ENCODE results near the gene ABCG8.

The ABCG8 gene

GRCh38 chr2:43898838-43899346, 60.1 kb downstream of the ABCG8 start:
- TF ChIP-seq CTCF (conservative IDR thresholded peaks at IDR 0.05; ENCODE audit: low read length) = no peak
- no peak for TF ChIP-seq EZH2phosphoT487 (IDR thresholded peaks at IDR 0.05; ENCODE audit: borderline replicate concordance)
- Histone ChIP-seq H3K27me3 (ENCODE audit: insufficient read depth, low read length, poor library complexity, severe bottlenecking) (no peaks in the 10 kb centered on the region), H4K20me1 (ENCODE audit: insufficient read depth, low read length, poor library complexity, severe bottlenecking) (no peaks in the 10 kb centered on the region), H3K9ac (ENCODE audit: low read depth, low read length, poor library complexity, severe bottlenecking) (no peak overlapping the region), H3K9me2 (replicated peaks; ENCODE audit: low read depth, low read length) (no peaks in the 10 kb centered on the region), H3K79me2 (ENCODE audit: insufficient read depth, low read length) (no peaks in the 10 kb centered on the region), H3K4me3 (ENCODE audit: low read length, poor library complexity, severe bottlenecking) (no peak overlapping the region), H3K4me2 (ENCODE audit: low read depth, low read length, poor library complexity, severe bottlenecking) (no peak overlapping the region), H3K4me1 (ENCODE audit: insufficient read depth, low read length, poor library complexity, severe bottlenecking) (no peaks in the 10 kb centered on the region), H3K36me3 (ENCODE audit: insufficient read depth, low read length) (peaks cover 73% of the 10 kb centered on the region), H3K9me3 (ENCODE audit: insufficient read depth, low read depth, low read length) (no peaks in the 10 kb centered on the region), H3F3A (ENCODE audit: low read depth) (no peaks in the 10 kb centered on the region), H2AFZ (ENCODE audit: low read length) (no peak overlapping the region)

GRCh38 chr2:43899589-43899988, 60.8 kb downstream of the ABCG8 start:
- Histone ChIP-seq H3K4me1 (ENCODE audit: insufficient read depth, low read length, poor library complexity, severe bottlenecking) (no peaks in the 10 kb centered on the region), H3K79me2 (ENCODE audit: insufficient read depth, low read length) (no peaks in the 10 kb centered on the region), H3K4me2 (ENCODE audit: low read depth, low read length, poor library complexity, severe bottlenecking) (no peak overlapping the region), H3K9me2 (replicated peaks; ENCODE audit: low read depth, low read length) (no peaks in the 10 kb centered on the region), H3K4me3 (ENCODE audit: low read length, poor library complexity, severe bottlenecking) (no peak overlapping the region), H4K20me1 (ENCODE audit: insufficient read depth, low read length, poor library complexity, severe bottlenecking) (no peaks in the 10 kb centered on the region), H3F3A (ENCODE audit: low read depth) (no peaks in the 10 kb centered on the region), H3K36me3 (ENCODE audit: insufficient read depth, low read length) (peaks cover 71% of the 10 kb centered on the region), H3K9ac (ENCODE audit: low read depth, low read length, poor library complexity, severe bottlenecking) (no peak overlapping the region), H3K27me3 (ENCODE audit: insufficient read depth, low read length, poor library complexity, severe bottlenecking) (no peaks in the 10 kb centered on the region), H3K9me3 (ENCODE audit: insufficient read depth, low read depth, low read length) (no peaks in the 10 kb centered on the region), H2AFZ (ENCODE audit: low read length) (no peak overlapping the region)
- no peak for TF ChIP-seq CTCF (conservative IDR thresholded peaks at IDR 0.05; ENCODE audit: low read length)
- TF ChIP-seq EZH2phosphoT487 (IDR thresholded peaks at IDR 0.05; ENCODE audit: borderline replicate concordance) = no peak

GRCh38 chr2:43905371-43905803, 66.6 kb downstream of the ABCG8 start:
- H3K9me2 ChIP-seq (replicated peaks; ENCODE audit: low read depth, low read length) = no peaks in the 10 kb centered on the region
- H3K79me2 ChIP-seq (ENCODE audit: insufficient read depth, low read length) = no peaks in the 10 kb centered on the region
- peaks cover 35% of the 10 kb centered on the region for H3K36me3 ChIP-seq (ENCODE audit: insufficient read depth, low read length)
- H3K9ac ChIP-seq (ENCODE audit: low read depth, low read length, poor library complexity, severe bottlenecking) = no peak overlapping the region
- no peaks in the 10 kb centered on the region for H3K4me1 ChIP-seq (ENCODE audit: insufficient read depth, low read length, poor library complexity, severe bottlenecking)
- H3F3A ChIP-seq (ENCODE audit: low read depth) = no peaks in the 10 kb centered on the region
- no peak overlapping the region for H3K4me2 ChIP-seq (ENCODE audit: low read depth, low read length, poor library complexity, severe bottlenecking)
- no peak for TF ChIP-seq EZH2phosphoT487 (IDR thresholded peaks at IDR 0.05; ENCODE audit: borderline replicate concordance)
- TF ChIP-seq CTCF (conservative IDR thresholded peaks at IDR 0.05; ENCODE audit: low read length) = no peak
- no peak overlapping the region for H3K4me3 ChIP-seq (ENCODE audit: low read length, poor library complexity, severe bottlenecking)
- H3K27me3 ChIP-seq (ENCODE audit: insufficient read depth, low read length, poor library complexity, severe bottlenecking) = no peaks in the 10 kb centered on the region
- no peaks in the 10 kb centered on the region for H4K20me1 ChIP-seq (ENCODE audit: insufficient read depth, low read length, poor library complexity, severe bottlenecking)
- H2AFZ ChIP-seq (ENCODE audit: low read length) = no peak overlapping the region
- H3K9me3 ChIP-seq (ENCODE audit: insufficient read depth, low read depth, low read length) = no peaks in the 10 kb centered on the region

All from Loucy (cell line).